Smooth muscle cell (in vitro differentiated cells): ENCODE measurements around the gene NUP50. TPM values are rescaled to one million over a fixed set of nuclear protein-coding genes. Genes with fewer than 3 reads are reported as not detected.

Experiments used
- DNase-seq: peaks from one replicate; lab custom pipeline; 2025; ENCODE audit not compliant: unreplicated experiment; lab: John Stamatoyannopoulos, UW
- H2AFZ ChIP-seq: fragments of 200-600 bp; sonication (generic); 2 replicates; pipeline ENCODE4 v1.6.0; 2016; ENCODE audit warnings: antibody characterized with exemption, low read depth, mild to moderate bottlenecking
- H3F3A ChIP-seq: fragments of 200-600 bp; sonication (generic); 2 replicates; pipeline ENCODE4 v1.6.0; 2017; ENCODE audit warnings: antibody characterized with exemption, low read depth
- H3K27ac ChIP-seq: fragments of 200-600 bp; sonication (generic); 2 replicates; pipeline ENCODE4 v1.5.1; 2016; ENCODE audit warnings: low read depth, mild to moderate bottlenecking
- H3K27me3 ChIP-seq: fragments of 200-600 bp; sonication (generic); 2 replicates; pipeline ENCODE4 v1.6.1; 2016; ENCODE audit warnings: low read depth, mild to moderate bottlenecking
- H3K36me3 ChIP-seq: fragments of 200-600 bp; sonication (generic); 2 replicates; pipeline ENCODE4 v1.5.1; 2016; ENCODE audit warnings: low read depth
- H3K4me1 ChIP-seq: fragments of 200-600 bp; sonication (generic); 2 replicates; pipeline ENCODE4 v1.5.1; 2016; ENCODE audit warnings: low read depth
- H3K4me2 ChIP-seq: fragments of 200-600 bp; sonication (generic); 2 replicates; pipeline ENCODE4 v1.6.0; 2016; ENCODE audit warnings: mild to moderate bottlenecking
- H3K4me3 ChIP-seq: fragments of 200-600 bp; sonication (generic); 2 replicates; pipeline ENCODE4 v1.5.1; 2016; ENCODE audit warnings: mild to moderate bottlenecking
- H3K79me2 ChIP-seq: fragments of 200-600 bp; sonication (generic); 2 replicates; pipeline ENCODE4 v1.6.0; 2016; ENCODE audit warnings: low read depth, mild to moderate bottlenecking
- H3K9ac ChIP-seq: fragments of 200-600 bp; sonication (generic); 2 replicates; pipeline ENCODE4 v1.6.0; 2016; ENCODE audit warnings: low read depth
- H3K9me3 ChIP-seq: fragments of 200-600 bp; sonication (generic); replicated peaks from 2 replicates; pipeline ENCODE4 v1.5.1; 2016; ENCODE audit warnings: low read depth
- H4K20me1 ChIP-seq: fragments of 200-600 bp; sonication (generic); 2 replicates; pipeline ENCODE4 v1.6.0; 2016; ENCODE audit warnings: low read depth
- WGBS: methylation state at CpG from one replicate; pipeline ENCODE4 v1.1.7; 2016; ENCODE audit warnings: low lambda C conversion rate; 5-methylcytosine and 5-hydroxymethylcytosine counted together
- microRNA counts: library from miRNA; unstranded; fragments of <30 nt; microRNA quantifications from one replicate; lab custom pipeline; 2016
- microRNA-seq: library from miRNA; unstranded; fragments of <30 nt; microRNA quantifications from one replicate; pipeline ENCODE4, GENCODE V29; 2016; ENCODE audit warnings: borderline number of aligned reads
- polyA plus RNA-seq: library from polyadenylated mRNA; unstranded; fragments of >200 nt; fragmentation: Nextera tagmentation; extraction: Ambion mirVana; gene quantifications from 2 replicates; pipeline ENCODE4 v1.2.1, GENCODE V29; 2016
- small RNA-seq: library from RNA; depleted of rRNA; stranded (forward); fragments of <200 nt; gene quantifications from one replicate; pipeline ENCODE3, GENCODE V24; 2014
- total RNA-seq: library from RNA; depleted of rRNA; stranded (reverse); fragments of >200 nt; gene quantifications from 2 replicates; pipeline ENCODE4 v1.2.3, GENCODE V29; 2014
- TF ChIP-seq, protein P1 (sequence below): fragments of 200-600 bp; sonication (generic); IDR thresholded peaks from 2 replicates; pipeline ENCODE4 v1.5.1; 2017; ENCODE audit warnings: borderline replicate concordance, mild to moderate bottlenecking, antibody characterized with exemption; ENCODE audit not compliant: insufficient read depth, poor library complexity, severe bottlenecking

Gene NUP50
- total and polyA plus RNA-seq, 2 experiments from 2014 or later, result 18.6 to 21.0 TPM

DNA sequence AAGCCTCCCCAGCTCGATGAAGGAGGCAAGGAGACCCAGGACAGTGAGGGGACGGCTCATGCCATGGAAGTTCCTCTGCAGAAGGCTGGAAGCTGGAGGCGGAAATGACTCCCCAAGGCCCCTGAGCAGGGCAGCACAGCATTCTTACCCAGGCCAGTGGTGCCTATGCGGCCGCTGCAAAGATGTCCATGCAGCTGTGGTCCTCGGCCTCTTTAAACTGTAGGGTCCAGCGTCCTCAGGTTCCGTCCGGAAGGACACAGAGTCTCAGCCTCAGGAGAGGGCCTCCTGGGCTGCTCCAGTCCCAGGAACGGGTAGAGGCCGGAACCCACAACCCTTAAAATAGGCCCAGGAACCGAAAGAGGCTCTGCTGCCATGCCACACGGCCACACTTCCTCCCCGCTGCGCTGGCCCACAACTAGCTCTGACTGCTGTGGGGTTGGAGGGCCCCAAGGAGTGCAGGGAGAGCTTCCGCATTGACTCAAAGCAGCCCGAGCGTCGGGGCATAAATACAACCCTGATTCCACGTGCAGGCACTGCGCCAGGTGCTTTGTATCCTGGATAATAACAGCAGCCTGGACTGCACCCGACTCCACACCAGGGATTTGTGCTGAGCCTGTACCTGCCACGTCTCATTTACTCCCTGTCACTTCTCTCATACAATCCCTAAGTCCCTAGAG, 71.5 kb downstream of the NUP50 start:
- Histone ChIP-seq H3K4me1 (peaks cover 9% of the 10 kb centered on the region), H3K27me3 (no peaks in the 10 kb centered on the region), H3K27ac (no peak overlapping the region), H2AFZ (no peak overlapping the region), H3K79me2 (peaks cover 41% of the 10 kb centered on the region), H3F3A (no peaks in the 10 kb centered on the region), H3K4me2 (no peak overlapping the region), H3K36me3 (no peaks in the 10 kb centered on the region), H3K9me3 (no peaks in the 10 kb centered on the region), H3K9ac (no peak overlapping the region), H3K4me3 (no peak overlapping the region), H4K20me1 (peaks cover 81% of the 10 kb centered on the region)
- 92% methylated on average over 23 of the region's 23 CpGs for WGBS
- TF ChIP-seq, protein P1, sequence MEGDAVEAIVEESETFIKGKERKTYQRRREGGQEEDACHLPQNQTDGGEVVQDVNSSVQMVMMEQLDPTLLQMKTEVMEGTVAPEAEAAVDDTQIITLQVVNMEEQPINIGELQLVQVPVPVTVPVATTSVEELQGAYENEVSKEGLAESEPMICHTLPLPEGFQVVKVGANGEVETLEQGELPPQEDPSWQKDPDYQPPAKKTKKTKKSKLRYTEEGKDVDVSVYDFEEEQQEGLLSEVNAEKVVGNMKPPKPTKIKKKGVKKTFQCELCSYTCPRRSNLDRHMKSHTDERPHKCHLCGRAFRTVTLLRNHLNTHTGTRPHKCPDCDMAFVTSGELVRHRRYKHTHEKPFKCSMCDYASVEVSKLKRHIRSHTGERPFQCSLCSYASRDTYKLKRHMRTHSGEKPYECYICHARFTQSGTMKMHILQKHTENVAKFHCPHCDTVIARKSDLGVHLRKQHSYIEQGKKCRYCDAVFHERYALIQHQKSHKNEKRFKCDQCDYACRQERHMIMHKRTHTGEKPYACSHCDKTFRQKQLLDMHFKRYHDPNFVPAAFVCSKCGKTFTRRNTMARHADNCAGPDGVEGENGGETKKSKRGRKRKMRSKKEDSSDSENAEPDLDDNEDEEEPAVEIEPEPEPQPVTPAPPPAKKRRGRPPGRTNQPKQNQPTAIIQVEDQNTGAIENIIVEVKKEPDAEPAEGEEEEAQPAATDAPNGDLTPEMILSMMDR, result no peak
- no peak for DNase-seq

DNA sequence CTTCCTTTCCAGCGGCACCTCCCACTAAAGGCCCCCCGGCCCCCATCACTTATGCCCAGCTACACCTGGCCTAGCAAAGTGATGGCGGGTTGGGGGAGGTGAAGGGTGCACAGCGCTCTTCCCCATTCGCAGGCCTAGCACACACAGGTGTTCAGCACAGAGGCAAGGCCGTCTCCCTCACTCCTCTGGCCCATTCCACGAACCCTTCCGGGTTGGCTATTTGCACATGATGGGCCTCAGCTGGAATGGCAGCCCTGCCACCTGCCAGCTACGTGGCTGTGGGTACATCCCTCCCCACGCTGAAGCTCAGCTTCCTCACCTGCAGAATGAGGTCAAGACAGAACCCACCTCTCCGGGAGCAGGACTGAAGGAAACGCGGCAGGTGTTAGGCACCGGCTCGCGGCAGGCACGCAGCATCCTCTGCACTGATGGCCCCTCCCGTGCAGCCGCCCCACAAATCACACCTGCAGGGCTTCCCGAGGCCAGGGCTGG, 72.2 kb downstream of the NUP50 start:
- H4K20me1 ChIP-seq, result peaks cover 82% of the 10 kb centered on the region
- no peaks in the 10 kb centered on the region for H3K36me3 ChIP-seq
- H3K9me3 ChIP-seq, result no peaks in the 10 kb centered on the region
- H3K27me3 ChIP-seq, result no peaks in the 10 kb centered on the region
- no peak overlapping the region for H3K4me2 ChIP-seq
- no peak overlapping the region for H3K9ac ChIP-seq
- H3F3A ChIP-seq, result no peaks in the 10 kb centered on the region
- H3K4me1 ChIP-seq, result peaks cover 9% of the 10 kb centered on the region
- 92% methylated on average over 20 of the region's 20 CpGs for WGBS
- H2AFZ ChIP-seq, result no peak overlapping the region
- H3K27ac ChIP-seq, result no peak overlapping the region
- H3K79me2 ChIP-seq, result peaks cover 42% of the 10 kb centered on the region
- H3K4me3 ChIP-seq, result no peak overlapping the region
- TF ChIP-seq, protein P1, result no peak
- no peak for DNase-seq

DNA sequence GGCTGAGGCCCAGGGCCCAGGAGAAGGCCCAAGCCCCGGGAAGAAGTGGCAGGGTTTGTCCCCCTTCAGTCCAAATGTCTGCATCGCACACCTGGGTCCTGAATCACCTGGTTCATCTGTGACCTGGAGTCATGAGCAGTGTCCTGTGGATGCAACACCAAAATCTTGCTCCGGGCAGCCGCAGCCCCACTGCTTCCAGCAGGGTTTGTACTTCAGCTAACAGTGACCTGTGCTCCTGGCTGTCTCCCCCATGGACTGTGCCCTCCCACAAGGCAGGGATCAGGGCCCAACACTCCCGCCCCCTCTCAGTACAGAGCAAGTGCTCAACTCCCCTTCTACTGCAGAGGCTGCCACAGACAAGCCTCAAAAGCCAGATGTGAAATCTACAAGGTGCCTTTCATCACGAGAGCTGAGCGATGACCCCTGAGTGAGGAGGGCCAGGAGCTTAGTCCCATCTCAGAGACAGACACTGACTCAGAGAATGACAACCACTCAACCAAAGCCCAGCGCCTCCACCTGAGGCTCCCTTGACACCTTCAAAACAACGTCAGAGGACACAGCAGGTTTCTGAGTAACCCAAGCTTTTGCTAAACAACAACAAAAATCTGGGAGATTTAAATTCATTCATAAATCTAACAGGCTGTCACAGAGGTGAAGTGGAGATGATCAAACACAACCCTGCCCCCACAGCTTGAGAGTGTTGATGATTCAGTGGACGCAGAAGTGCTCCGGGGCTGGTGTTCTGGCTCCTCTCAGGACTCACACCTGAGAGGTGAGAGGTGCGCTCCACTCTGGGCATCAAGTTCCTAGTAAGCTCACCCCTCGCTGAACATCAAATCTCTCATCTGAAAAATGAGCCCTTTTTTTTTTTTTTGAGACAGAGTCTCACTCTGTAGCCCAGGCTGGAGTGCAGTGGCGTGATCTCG, 73.6 kb downstream of the NUP50 start:
- DNase-seq, result no peak
- 88% methylated on average over 15 of the region's 15 CpGs for WGBS
- Histone ChIP-seq H3K27ac (no peak overlapping the region), H3K9ac (no peak overlapping the region), H2AFZ (no peak overlapping the region), H3K27me3 (no peaks in the 10 kb centered on the region), H3K36me3 (no peaks in the 10 kb centered on the region), H3K4me2 (no peak overlapping the region), H3K79me2 (peaks cover 37% of the 10 kb centered on the region), H3F3A (peaks cover 3% of the 10 kb centered on the region), H3K4me3 (no peak overlapping the region), H4K20me1 (peaks cover 78% of the 10 kb centered on the region), H3K9me3 (no peaks in the 10 kb centered on the region), H3K4me1 (peaks cover 13% of the 10 kb centered on the region)
- TF ChIP-seq, protein P1, result no peak

MicroRNAs encoded within 50 kb of the gene (microRNA counts, 767-probe panel; counts per million panel counts)
- 183 counts per million for microRNA hsa-miR-1249 (lab: Ali Mortazavi, UCI)

Small RNAs within 50 kb of the gene (microRNA-seq; reads per million reads assigned to microRNA genes)
- gene MIR1249, result 92.3 reads per million, percentile 55 among the genes with 10 or more reads in this experiment

Small RNAs within 50 kb of the gene (small RNA-seq; reads per million reads assigned to genes)
- 0.87 reads per million, percentile 27 among the genes with 10 or more reads in this experiment for gene MIR1249

Other genes with a start within 250 kb of the NUP50 start
- gene PHF21B, start 153.9 kb upstream of the NUP50 start, total RNA-seq, result 0.13 and 0.18 TPM in 2 replicates
- gene PHF21B, start 153.9 kb upstream of the NUP50 start, polyA plus RNA-seq, result 0.13 and 0.15 TPM in 2 replicates
- 35.9 and 44.8 TPM in 2 replicates for gene KIAA0930, start 77.0 kb downstream of the NUP50 start, total RNA-seq
- gene KIAA0930, start 77.0 kb downstream of the NUP50 start, polyA plus RNA-seq, result 37.6 and 49.0 TPM in 2 replicates
- gene UPK3A, start 121.0 kb downstream of the NUP50 start, total RNA-seq, result not detected in 2 replicates
- not detected in 2 replicates for gene UPK3A, start 121.0 kb downstream of the NUP50 start, polyA plus RNA-seq
- gene FAM118A, start 146.0 kb downstream of the NUP50 start, total RNA-seq, result 36.1 and 36.6 TPM in 2 replicates
- gene FAM118A, start 146.0 kb downstream of the NUP50 start, polyA plus RNA-seq, result 60.3 and 114 TPM in 2 replicates
- gene SMC1B, start 249.7 kb downstream of the NUP50 start, total RNA-seq, result not detected in 2 replicates
- 0.06 TPM in 1 of 2 replicates, not detected in the other for gene SMC1B, start 249.7 kb downstream of the NUP50 start, polyA plus RNA-seq
- 1.2 and 1.6 TPM in 2 replicates for gene RIBC2, start 249.8 kb downstream of the NUP50 start, total RNA-seq
- 1.8 and 2.6 TPM in 2 replicates for gene RIBC2, start 249.8 kb downstream of the NUP50 start, polyA plus RNA-seq